A549 (cell line): ENCODE results near the gene OR4F17. TPM values are rescaled to one million over a fixed set of nuclear protein-coding genes. Genes with fewer than 3 reads are reported as not detected.
"Not testable (repeated sequence)": the region's sequence is repeated elsewhere in the genome, so short reads cannot be mapped to it uniquely, and the experiment has no call there.

Experiments used
- ATAC-seq, 2 experiments: fragments of 200-7000 bp in 1 of 2; fragments of >200 bp in 1 of 2; cut with Nextera tagmentation in 1 of 2; cut with Tn5 transposase in 1 of 2; 3 replicates each; pipeline versions ENCODE4 v1.8.0 to v1.9.1; 2018 to 2020; ENCODE audit warnings: mild to moderate bottlenecking in 1 of 2, moderate library complexity in 1 of 2
- CTCF ChIA-PET: fragments of 300-600 bp; sonication (Branson Sonifier 250); formaldehyde crosslinking; extraction: SDS; loops from one replicate; lab custom pipeline; 2021; ENCODE audit warnings: antibody characterized with exemption, inconsistent platforms; lab: Yijun Ruan, JAX
- POLR2A ChIA-PET: fragments of 350-600 bp; formaldehyde crosslinking; extraction: SDS; loops from one replicate; lab custom pipeline; 2021; ENCODE audit warnings: antibody characterized with exemption, inconsistent platforms; lab: Yijun Ruan, JAX
- DNase-seq, 2 experiments: peaks; one replicate each; pipeline versions ENCODE4 v3.0.0 to v3.0.0-alpha.2; 2011 to 2016; ENCODE audit warnings: low read depth in 1 of 2, low spot score in 1 of 2
- FAIRE-seq: peaks from 2 replicates; lab custom pipeline; 2011; peaks lifted over from hg19 to GRCh38; lab: Jason Lieb, UNC
- H3K27ac ChIP-seq, 2 experiments: fragments of >200 bp; sonication (Bioruptor Twin); formaldehyde crosslinking; 3 replicates each; pipeline ENCODE4 v1.5.1; 2016 to 2017
- H3K4me1 ChIP-seq: fragments of >200 bp; sonication (Bioruptor Twin); formaldehyde crosslinking; 3 replicates; pipeline ENCODE4 v1.6.1; 2016
- H3K4me2 ChIP-seq: fragments of >200 bp; sonication (Bioruptor Twin); formaldehyde crosslinking; 3 replicates; pipeline ENCODE4 v1.6.1; 2016
- H3K4me3 ChIP-seq: fragments of >200 bp; sonication (Bioruptor Twin); formaldehyde crosslinking; 3 replicates; pipeline ENCODE4 v1.5.1; 2016
- H3K9me3 ChIP-seq: fragments of >200 bp; sonication (Bioruptor Twin); formaldehyde crosslinking; 3 replicates; pipeline ENCODE4 v1.6.1; 2016
- WGBS: methylation state at CpG from one replicate; pipeline ENCODE4 v1.1.6; 2017; ENCODE audit errors: missing lambda C conversion rate; 5-methylcytosine and 5-hydroxymethylcytosine counted together
- polyA minus RNA-seq: library from RNA; depleted of rRNA, polyadenylated mRNA; stranded (reverse); fragments of >200 nt; gene quantifications from 2 replicates; pipeline ENCODE4 v1.2.3, GENCODE V29; 2011; rRNA and poly(A)+ RNA removed
- polyA plus RNA-seq, 4 experiments: library from polyadenylated mRNA; depleted of rRNA in 3 of 4; stranded (reverse); fragments of >200 nt; fragmentation: RNase III in 1 of 4; extraction: RNeasy Plus Mini Kit Qiagen cat#74134 plus additional on column Dnase treatment in 1 of 4; gene quantifications; 2 replicates in 3 of 4; 3 replicates in 1 of 4; pipeline ENCODE4 v1.2.3, GENCODE V29; 2011 to 2017

Gene OR4F17
- polyA plus RNA-seq (2011; rRNA removed) (not detected in 2 replicates), polyA plus RNA-seq (2017; fragmentation: RNase III; extraction: RNeasy Plus Mini Kit Qiagen cat#74134 plus additional on column Dnase treatment) (not detected in 3 replicates), polyA minus RNA-seq (not detected in 2 replicates)
- polyA plus RNA-seq (2012; cell fraction: cytosol; rRNA removed) = not detected in 2 replicates
- polyA plus RNA-seq (2012; cell fraction: nucleus; rRNA removed) = not detected in 2 replicates

GRCh38 chr19:106804-107203 is at the start of gene OR4F17:
OR4F17 (plus strand) TSS chr19:107104; CDS start chr19:110679, 3,575 bp downstream.
- POLR2A ChIA-PET, CTCF ChIA-PET, H3K4me1 ChIP-seq, ATAC-seq, H3K9me3 ChIP-seq, H3K27ac ChIP-seq, FAIRE-seq, H3K4me3 ChIP-seq, DNase-seq, H3K4me2 ChIP-seq: not testable (repeated sequence)

- CTCF ChIA-PET, DNase-seq, H3K27ac ChIP-seq, ATAC-seq, H3K4me1 ChIP-seq, FAIRE-seq, H3K4me3 ChIP-seq, POLR2A ChIA-PET, H3K4me2 ChIP-seq, H3K9me3 ChIP-seq: not testable (repeated sequence)
- WGBS = no CpG with 5 or more reads among the region's 54 CpGs
These were observed 36.1 kb upstream of the OR4F17 start for GRCh38 chr19:70793-71192.

GRCh38 chr19:82864-83263 is 24.0 kb upstream of the OR4F17 start:
- POLR2A ChIA-PET, H3K4me2 ChIP-seq, H3K27ac ChIP-seq, FAIRE-seq, DNase-seq, H3K9me3 ChIP-seq, H3K4me3 ChIP-seq, H3K4me1 ChIP-seq, ATAC-seq, CTCF ChIA-PET: not testable (repeated sequence)

- H3K9me3 ChIP-seq, H3K4me1 ChIP-seq, DNase-seq, FAIRE-seq, POLR2A ChIA-PET, H3K4me2 ChIP-seq, ATAC-seq, CTCF ChIA-PET, H3K27ac ChIP-seq, H3K4me3 ChIP-seq: not testable (repeated sequence)
- WGBS = no CpG with 5 or more reads among the region's 1 CpG
These were observed 23.3 kb upstream of the OR4F17 start for GRCh38 chr19:83626-84025.

GRCh38 chr19:90678-91077 is 16.2 kb upstream of the OR4F17 start:
- POLR2A ChIA-PET, H3K9me3 ChIP-seq, DNase-seq, FAIRE-seq, H3K27ac ChIP-seq, H3K4me3 ChIP-seq, H3K4me2 ChIP-seq, H3K4me1 ChIP-seq, CTCF ChIA-PET, ATAC-seq: not testable (repeated sequence)
- 12% methylated on average over 4 of the region's 4 CpGs for WGBS

GRCh38 chr19:94794-95193 is 12.1 kb upstream of the OR4F17 start:
- H3K4me1 ChIP-seq, ATAC-seq, H3K4me2 ChIP-seq, FAIRE-seq, H3K9me3 ChIP-seq, CTCF ChIA-PET, H3K27ac ChIP-seq, POLR2A ChIA-PET, H3K4me3 ChIP-seq, DNase-seq: not testable (repeated sequence)
- WGBS = no CpG with 5 or more reads among the region's 1 CpG

- DNase-seq, H3K4me2 ChIP-seq, H3K9me3 ChIP-seq, ATAC-seq, CTCF ChIA-PET, H3K4me1 ChIP-seq, H3K27ac ChIP-seq, H3K4me3 ChIP-seq, POLR2A ChIA-PET, FAIRE-seq: not testable (repeated sequence)
- no CpG with 5 or more reads among the region's 3 CpGs for WGBS
These were observed 9.3 kb upstream of the OR4F17 start for GRCh38 chr19:97647-98046.

- POLR2A ChIA-PET, H3K4me3 ChIP-seq, DNase-seq, FAIRE-seq, H3K4me2 ChIP-seq, ATAC-seq, H3K9me3 ChIP-seq, H3K27ac ChIP-seq, CTCF ChIA-PET, H3K4me1 ChIP-seq: not testable (repeated sequence)
- WGBS = no CpG with 5 or more reads among the region's 5 CpGs
These were observed 13.7 kb downstream of the OR4F17 start for GRCh38 chr19:120443-121140.

Other genes starting within 250 kb of the OR4F17 start
- gene PLPP2, start 184.3 kb downstream of the OR4F17 start, polyA plus RNA-seq (2011; rRNA removed) = 44.2 and 55.1 TPM in 2 replicates
- gene PLPP2, start 184.3 kb downstream of the OR4F17 start, polyA plus RNA-seq (2017; fragmentation: RNase III; extraction: RNeasy Plus Mini Kit Qiagen cat#74134 plus additional on column Dnase treatment) = 89.6 to 100 TPM (median 90.9 TPM) in 3 replicates
- 8.8 and 15.2 TPM in 2 replicates for gene MIER2, start 237.7 kb downstream of the OR4F17 start, polyA plus RNA-seq (2011; rRNA removed)
- gene MIER2, start 237.7 kb downstream of the OR4F17 start, polyA plus RNA-seq (2017; fragmentation: RNase III; extraction: RNeasy Plus Mini Kit Qiagen cat#74134 plus additional on column Dnase treatment) = 9.3 to 11.5 TPM (median 11.2 TPM) in 3 replicates